ENCODE results near the gene BANK1.

GRCh38 chr4:101942891-101943290 lies 152.4 kb downstream of the BANK1 start:
- TF ChIP-seq EZH2 (IDR thresholded peaks at IDR 0.05; ENCODE audit: low read depth): no peak
- no peak for TF ChIP-seq CTCF (conservative IDR thresholded peaks at IDR 0.05)

Measured in PC-9 (cell line).